K562 (cell line): ENCODE measurements around the gene EFEMP2. TPM values are rescaled to one million over a fixed set of nuclear protein-coding genes. Genes with fewer than 3 reads are reported as not detected.
A peak's percentile ranks its signal among the peaks of the same experiment; 100 is the strongest.

Experiments
- ESRRA ChIP-seq: fragments of 450-650 bp; IDR thresholded peaks from 2 replicates; pipeline ENCODE4 v1.6.1; 2014; ENCODE audit warnings: low read depth, mild to moderate bottlenecking, moderate library complexity, borderline replicate concordance
- HOXB6 ChIP-seq: fragments of 250-450 bp; sonication (Bioruptor Pico); IDR thresholded peaks from 2 replicates; pipeline ENCODE4 v1.5.1; 2022; ENCODE audit warnings: mild to moderate bottlenecking, borderline replicate concordance
- NR4A1 ChIP-seq, 2 experiments: fragments of 250-450 bp in 1 of 2; fragments of 450-650 bp in 1 of 2; sonication (Bioruptor Pico) in 1 of 2; IDR thresholded peaks; 2 replicates each; pipeline versions ENCODE4 v1.4.0 to v1.6.1; 2016 to 2020; ENCODE audit warnings: mild to moderate bottlenecking in 2 of 2, missing compliant biosample characterization in 1 of 2, missing genetic modification characterization in 1 of 2, moderate library complexity in 1 of 2
- RBM17 ChIP-seq: fragments of 200-400 bp; formaldehyde crosslinking; IDR thresholded peaks from 2 replicates; pipeline ENCODE4 v1.6.1; 2017; ENCODE audit warnings: low read depth, mild to moderate bottlenecking, low read length, borderline replicate concordance
- SMARCA5 ChIP-seq: fragments of 450-650 bp; IDR thresholded peaks from 2 replicates; pipeline ENCODE4 v1.6.1; 2016
- SREBF2 ChIP-seq: sonication (generic); formaldehyde crosslinking; IDR thresholded peaks from 2 replicates; pipeline ENCODE4 v1.4.0; 2020; ENCODE audit warnings: mild to moderate bottlenecking, missing genetic modification reagents
- YY1 ChIP-seq, 3 experiments: IDR thresholded peaks; 2 replicates each; pipeline ENCODE4 v1.6.1; 2011; ENCODE audit warnings: low read length in 2 of 3, mild to moderate bottlenecking in 2 of 3, moderate library complexity in 2 of 3, borderline replicate concordance in 1 of 3, control low read depth in 1 of 3, low read depth in 1 of 3; ENCODE audit not compliant: insufficient read depth in 3 of 3, insufficient replicate concordance in 2 of 3, control insufficient read depth in 1 of 3, insufficient read length in 1 of 3; ENCODE audit errors: extremely low read depth in 1 of 3
- ZNF696 ChIP-seq: fragments of 250-450 bp; sonication (Bioruptor Pico); conservative IDR thresholded peaks from 2 replicates; pipeline ENCODE4 v1.4.0; 2020; ENCODE audit warnings: mild to moderate bottlenecking, moderate library complexity
- polyA plus RNA-seq, 8 experiments: library from polyadenylated mRNA; depleted of rRNA in 4 of 8; stranded (reverse) in 5 of 8; unstranded in 3 of 8; fragments of >200 nt; fragmentation: Nextera tagmentation in 2 of 8; fragmentation: Illumina TruSeq in 1 of 8; extraction: Ambion mirVana in 2 of 8; extraction: Trizol in 1 of 8; gene quantifications; 2 replicates each; pipeline versions ENCODE4 v1.2.1 to v1.2.3, GENCODE V29; 2011 to 2014; ENCODE audit warnings: inconsistent platforms in 1 of 8, missing spikeins in 1 of 8
- total RNA-seq, 7 experiments: library from RNA; depleted of rRNA in 6 of 7; stranded (reverse); fragments of >200 nt in 6 of 7; fragmentation: Illumina TruSeq in 2 of 7; extraction: Trizol in 2 of 7; gene quantifications; 2 replicates each; pipeline versions ENCODE4 v1.2.1 to v1.2.3, GENCODE V29; 2011 to 2021; ENCODE audit warnings: low replicate concordance in 1 of 7
- TF ChIP-seq, protein P1 (sequence below): sonication (generic); formaldehyde crosslinking; IDR thresholded peaks from 2 replicates; pipeline ENCODE4 v1.9.0; 2022; ENCODE audit warnings: mild to moderate bottlenecking, missing genetic modification reagents
- TF ChIP-seq, protein P2 (sequence below): fragments of 450-650 bp; formaldehyde crosslinking; conservative IDR thresholded peaks from 2 replicates; pipeline ENCODE4 v1.4.0; 2022; ENCODE audit warnings: mild to moderate bottlenecking, missing genetic modification characterization

Gene EFEMP2
- total and polyA plus RNA-seq, 9 of the 15 experiments (the other 6 are each of a cell fraction or from before 2014, with no cell fraction given) = 0.07 to 2.9 (median 0.69) TPM; not detected in 1

GRCh38 chr11:65855927-65856363 lies 16.7 kb downstream of the EFEMP2 start (continued):
- no peak for TF ChIP-seq YY1 (IDR thresholded peaks at IDR 0.05; ENCODE audit: borderline replicate concordance in 1 of 3, control insufficient read depth in 1 of 3, extremely low read depth in 1 of 3, insufficient read depth in 3 of 3, insufficient read length in 1 of 3, insufficient replicate concordance in 2 of 3, low read depth in 1 of 3, low read length in 2 of 3)
- TF ChIP-seq RBM17 = no peak
- TF ChIP-seq, protein P1, sequence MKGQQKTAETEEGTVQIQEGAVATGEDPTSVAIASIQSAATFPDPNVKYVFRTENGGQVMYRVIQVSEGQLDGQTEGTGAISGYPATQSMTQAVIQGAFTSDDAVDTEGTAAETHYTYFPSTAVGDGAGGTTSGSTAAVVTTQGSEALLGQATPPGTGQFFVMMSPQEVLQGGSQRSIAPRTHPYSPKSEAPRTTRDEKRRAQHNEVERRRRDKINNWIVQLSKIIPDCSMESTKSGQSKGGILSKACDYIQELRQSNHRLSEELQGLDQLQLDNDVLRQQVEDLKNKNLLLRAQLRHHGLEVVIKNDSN = peak; percentile 13; the same call in 1 of the 2 replicates
- TF ChIP-seq, protein P2, sequence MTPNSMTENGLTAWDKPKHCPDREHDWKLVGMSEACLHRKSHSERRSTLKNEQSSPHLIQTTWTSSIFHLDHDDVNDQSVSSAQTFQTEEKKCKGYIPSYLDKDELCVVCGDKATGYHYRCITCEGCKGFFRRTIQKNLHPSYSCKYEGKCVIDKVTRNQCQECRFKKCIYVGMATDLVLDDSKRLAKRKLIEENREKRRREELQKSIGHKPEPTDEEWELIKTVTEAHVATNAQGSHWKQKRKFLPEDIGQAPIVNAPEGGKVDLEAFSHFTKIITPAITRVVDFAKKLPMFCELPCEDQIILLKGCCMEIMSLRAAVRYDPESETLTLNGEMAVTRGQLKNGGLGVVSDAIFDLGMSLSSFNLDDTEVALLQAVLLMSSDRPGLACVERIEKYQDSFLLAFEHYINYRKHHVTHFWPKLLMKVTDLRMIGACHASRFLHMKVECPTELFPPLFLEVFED (CRISPR knock-in tag) = no peak
- TF ChIP-seq SREBF2 (CRISPR knock-in tag) = no peak
- TF ChIP-seq NR4A1 (CRISPR knock-in tag; IDR thresholded peaks at IDR 0.05) = no peak
- TF ChIP-seq NR4A1 (tag; IDR thresholded peaks at IDR 0.05) = no peak
- no peak for TF ChIP-seq SMARCA5
- no peak for TF ChIP-seq HOXB6 (CRISPR knock-in tag)
- no peak for TF ChIP-seq ESRRA
- TF ChIP-seq ZNF696 = no peak
